22Rv1 (cell line): ENCODE results near the gene C1orf115.
"Not testable (repeated sequence)": the region's sequence is repeated elsewhere in the genome, so short reads cannot be mapped to it uniquely, and the experiment has no call there.

Experiments
- H3K27ac ChIP-seq: fragments of 450-650 bp; 2 replicates; pipeline ENCODE4 v1.5.1; 2017
- CTCF ChIP-seq: fragments of 450-650 bp; IDR thresholded peaks from 2 replicates; pipeline ENCODE4 v1.5.1; 2017; ENCODE audit warnings: mild to moderate bottlenecking
- ZFX ChIP-seq: fragments of 450-650 bp; IDR thresholded peaks from 2 replicates; pipeline ENCODE4 v1.6.1; 2017; ENCODE audit warnings: antibody characterized with exemption, borderline replicate concordance

C1orf115 gene

DNA sequence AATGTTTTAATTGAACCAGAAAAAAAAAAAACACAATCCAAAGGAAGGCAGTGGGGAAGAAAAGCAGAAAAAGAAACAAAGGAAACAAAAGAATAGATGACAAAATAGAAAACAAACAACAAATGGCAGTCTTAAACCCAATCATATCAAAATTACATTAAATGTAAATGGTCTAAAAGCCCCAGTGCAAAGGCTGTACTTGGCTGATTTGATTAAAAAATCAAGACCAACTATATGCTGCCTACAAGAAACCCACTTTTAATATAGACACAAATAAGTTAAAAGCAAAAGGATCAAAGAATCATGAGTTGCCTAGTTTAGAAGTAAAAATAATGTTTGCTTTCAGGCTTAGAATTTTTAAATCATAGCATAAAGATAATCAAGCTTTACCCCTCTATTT, 19.8 kb upstream of the C1orf115 start:
- H3K27ac ChIP-seq: no peak overlapping the region
- no peak for TF ChIP-seq CTCF
- TF ChIP-seq ZFX: no peak

- H3K27ac ChIP-seq: no peak overlapping the region
- TF ChIP-seq CTCF (no peak), ZFX (no peak)
Observed at GRCh38 chr1:220673921-220674320, 16.2 kb upstream of the C1orf115 start.

GRCh38 chr1:220677251-220677650, 12.9 kb upstream of the C1orf115 start:
- TF ChIP-seq CTCF: no peak
- no peak for TF ChIP-seq ZFX
- H3K27ac ChIP-seq: no peak overlapping the region

DNA sequence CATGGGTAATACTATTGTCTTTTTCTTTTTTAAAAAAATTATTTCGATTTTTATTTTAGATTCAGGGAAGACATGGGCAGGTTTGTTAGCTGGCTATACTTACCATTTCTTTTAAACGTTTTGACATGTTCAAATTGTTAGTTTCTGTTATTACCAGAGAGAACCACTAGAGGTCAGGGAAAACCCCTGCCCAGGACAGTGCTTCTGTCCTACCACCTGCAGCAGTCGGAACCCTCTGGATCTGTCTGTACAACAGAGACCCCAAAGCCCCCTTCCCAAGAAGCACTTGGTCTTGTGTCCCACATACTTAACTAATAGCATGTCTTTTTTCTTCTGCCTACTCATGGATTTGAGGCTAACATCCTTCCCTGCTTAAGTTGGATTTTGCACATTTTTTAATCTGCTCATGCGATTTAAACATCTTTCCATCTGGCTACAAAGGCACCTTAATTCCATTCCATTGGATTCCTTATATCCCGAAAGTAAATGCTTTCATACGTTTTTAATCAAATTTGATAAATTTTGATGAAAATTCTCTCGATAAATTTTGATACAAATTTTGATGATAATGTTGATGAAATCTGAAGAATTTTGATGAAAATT, 10.0 kb upstream of the C1orf115 start:
- no peak overlapping the region for H3K27ac ChIP-seq
- TF ChIP-seq ZFX: no peak
- TF ChIP-seq CTCF: peak; percentile 98

- no peak for TF ChIP-seq CTCF
- no peak for TF ChIP-seq ZFX
- no peak overlapping the region for H3K27ac ChIP-seq
Observed at GRCh38 chr1:220681220-220681880, 8.8 kb upstream of the C1orf115 start.

- TF ChIP-seq ZFX: no peak
- TF ChIP-seq CTCF: no peak
- H3K27ac ChIP-seq: no peak overlapping the region
Observed at GRCh38 chr1:220682901-220683576, 7.1 kb upstream of the C1orf115 start.

- H3K27ac ChIP-seq: not testable (repeated sequence)
Observed at GRCh38 chr1:220683716-220684115, 6.4 kb upstream of the C1orf115 start.
